ENCODE results near the gene GNA12.

DNA sequence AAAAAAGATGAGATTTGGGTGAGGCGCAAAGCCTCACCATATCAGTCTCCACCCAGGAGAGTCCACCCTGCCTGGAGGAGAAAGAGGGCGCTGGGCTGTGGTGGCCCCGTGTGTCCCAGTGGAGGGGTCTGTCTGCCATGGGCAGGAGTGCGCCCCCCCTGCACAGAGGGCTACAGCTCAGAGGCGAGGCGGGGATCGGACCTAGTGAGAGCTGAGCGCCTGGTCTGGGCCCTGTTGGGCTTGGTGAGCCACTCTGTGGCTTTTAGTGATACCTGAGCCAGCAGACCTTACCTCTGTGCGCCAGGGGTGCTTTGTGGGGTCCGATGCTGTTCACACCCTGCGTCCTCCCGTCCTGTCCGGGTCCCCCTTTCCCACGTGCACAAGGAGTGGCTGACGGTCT lies 25.9 kb upstream of the GNA12 start:
- TF ChIP-seq CTCF (IDR thresholded peaks at IDR 0.05) = no peak
- no peak for TF ChIP-seq RAD21 (IDR thresholded peaks at IDR 0.05; ENCODE audit: low read length)
- TF ChIP-seq TEAD4 (IDR thresholded peaks at IDR 0.05; ENCODE audit: borderline replicate concordance, insufficient read depth) = no peak
- no peak for TF ChIP-seq CHD2 (IDR thresholded peaks at IDR 0.05; ENCODE audit: low read length, partially characterized antibody)
- TF ChIP-seq USF2 (IDR thresholded peaks at IDR 0.05; ENCODE audit: borderline replicate concordance, low read depth, low read length) = no peak
- TF ChIP-seq SIN3A (IDR thresholded peaks at IDR 0.05; ENCODE audit: borderline replicate concordance, low read depth, low read length) = no peak
- no peak for TF ChIP-seq EZH2phosphoT487 (IDR thresholded peaks at IDR 0.05; ENCODE audit: borderline replicate concordance, low read depth)
